Caco-2 (cell line): ENCODE results near the gene LGI1. TPM values are rescaled to one million over a fixed set of nuclear protein-coding genes. Genes with fewer than 3 reads are reported as not detected.

Source experiments
- BruUV-seq: library from RNA; stranded (reverse); fragments of 400-500 nt; replicated peaks from 2 replicates; lab custom pipeline; 2021; lab: Mats Ljungman, UMichigan
- CTCF ChIA-PET: fragments of 300-600 bp; sonication (Branson Sonifier 250); formaldehyde crosslinking; loops from one replicate; lab custom pipeline; 2022; ENCODE audit warnings: antibody characterized with exemption; lab: Charles Lee
- POLR2A ChIA-PET: fragments of 300-600 bp; sonication (Branson Sonifier 250); formaldehyde crosslinking; loops from one replicate; lab custom pipeline; 2022; ENCODE audit warnings: antibody characterized with exemption; lab: Charles Lee
- DNase-seq, 2 experiments: peaks; one replicate each; pipeline versions ENCODE4 v3.0.0 to v3.0.0-alpha.2; 2020 to 2022
- H3K27me3 ChIP-seq: replicated peaks from 2 replicates; pipeline ENCODE4 v1.6.0; 2011; ENCODE audit warnings: low read length; ENCODE audit not compliant: control insufficient read depth, insufficient read depth
- H3K36me3 ChIP-seq: 2 replicates; pipeline ENCODE4 v1.5.1; 2011; ENCODE audit warnings: low read length; ENCODE audit not compliant: control insufficient read depth, insufficient read depth
- H3K4me1 ChIP-seq: fragments of 250-450 bp; sonication (Bioruptor Pico); 2 replicates; pipeline ENCODE4 v1.5.1; 2020; ENCODE audit warnings: mild to moderate bottlenecking
- H3K4me3 ChIP-seq: 2 replicates; pipeline ENCODE4 v1.5.1; 2011; ENCODE audit warnings: low read depth, mild to moderate bottlenecking, control low read depth, low read length
- H3K9me3 ChIP-seq: fragments of 250-450 bp; sonication (Bioruptor Pico); 2 replicates; pipeline ENCODE4 v1.5.1; 2020; ENCODE audit warnings: mild to moderate bottlenecking, moderate library complexity
- H3K27ac Mint-ChIP-seq: one replicate; pipeline ENCODE4 v1.8.0; 2022; ENCODE audit warnings: mixed read lengths; ENCODE audit not compliant: unreplicated experiment
- H3K27me3 Mint-ChIP-seq: one replicate; pipeline ENCODE4 v1.8.0; 2022; ENCODE audit warnings: mixed read lengths; ENCODE audit not compliant: insufficient read depth, unreplicated experiment
- H3K36me3 Mint-ChIP-seq: one replicate; pipeline ENCODE4 v1.8.0; 2022; ENCODE audit warnings: mild to moderate bottlenecking, mixed read lengths; ENCODE audit not compliant: insufficient read depth, unreplicated experiment
- H3K4me1 Mint-ChIP-seq: one replicate; pipeline ENCODE4 v1.8.0; 2022; ENCODE audit warnings: low read depth, mixed read lengths; ENCODE audit not compliant: unreplicated experiment
- H3K4me3 Mint-ChIP-seq: one replicate; pipeline ENCODE4 v1.8.0; 2022; ENCODE audit warnings: mild to moderate bottlenecking, moderate library complexity, mixed read lengths; ENCODE audit not compliant: unreplicated experiment
- H3K9me3 Mint-ChIP-seq: one replicate; pipeline ENCODE4 v1.8.0; 2022; ENCODE audit warnings: mixed read lengths; ENCODE audit not compliant: unreplicated experiment
- CTCF ChIP-seq, 2 experiments: fragments of 200-600 bp in 1 of 2; IDR thresholded peaks; 1 replicate in 1 of 2; 2 replicates in 1 of 2; pipeline versions ENCODE4 v1.5.1 to v1.8.0; 2011 to 2022; ENCODE audit warnings: antibody characterized with exemption in 1 of 2, control low read depth in 1 of 2, inconsistent platforms in 1 of 2, low read depth in 1 of 2, low read length in 1 of 2, mild to moderate bottlenecking in 1 of 2, moderate library complexity in 1 of 2; ENCODE audit not compliant: insufficient read depth in 1 of 2, severe bottlenecking in 1 of 2, unreplicated experiment in 1 of 2
- intact Hi-C: fragments of 100-400 bp; cut with micrococcal nuclease; formaldehyde crosslinking; loops from one replicate; pipeline ENCODE4 v1.10.0; 2022; ENCODE audit not compliant: unreplicated experiment
- total RNA-seq: library from RNA; stranded (reverse); gene quantifications from 2 replicates; pipeline ENCODE4 v1.2.3, GENCODE V29; 2022

The LGI1 gene
- total RNA-seq, 1 experiment from 2014 or later, result 0.48 TPM

- Mint-ChIP-seq H3K4me3 (no peak overlapping the region), H3K27me3 (peaks cover 12% of the 10 kb centered on the region), H3K36me3 (no peaks in the 10 kb centered on the region), H3K27ac (no peak overlapping the region), H3K9me3 (no peaks in the 10 kb centered on the region), H3K4me1 (peaks cover 13% of the 10 kb centered on the region)
- no peaks in the 10 kb centered on the region for H3K27me3 ChIP-seq
- intact Hi-C loops, result loop anchor here (10.0 kb wide), 1 partner anchor 265 kb away; no protein-coding TSS in a partner anchor
- BruUV-seq, result no TSS peak
- DNase-seq, result no peak
- peaks cover 7% of the 10 kb centered on the region; the same call in 1 of the 2 replicates for H3K4me1 ChIP-seq
- no peak overlapping the region for H3K4me3 ChIP-seq
- POLR2A ChIA-PET, result no interaction called here
- H3K36me3 ChIP-seq, result no peaks in the 10 kb centered on the region
- no peaks in the 10 kb centered on the region for H3K9me3 ChIP-seq
- CTCF ChIA-PET, result no interaction called here
- TF ChIP-seq CTCF (IDR thresholded peaks at IDR 0.05; ENCODE audit: insufficient read depth in 1 of 2, low read depth in 1 of 2, low read length in 1 of 2, severe bottlenecking in 1 of 2, unreplicated experiment in 1 of 2), result no peak
These were observed 61.8 kb downstream of the LGI1 start for GRCh38 chr10:93819520-93819919.

DNA sequence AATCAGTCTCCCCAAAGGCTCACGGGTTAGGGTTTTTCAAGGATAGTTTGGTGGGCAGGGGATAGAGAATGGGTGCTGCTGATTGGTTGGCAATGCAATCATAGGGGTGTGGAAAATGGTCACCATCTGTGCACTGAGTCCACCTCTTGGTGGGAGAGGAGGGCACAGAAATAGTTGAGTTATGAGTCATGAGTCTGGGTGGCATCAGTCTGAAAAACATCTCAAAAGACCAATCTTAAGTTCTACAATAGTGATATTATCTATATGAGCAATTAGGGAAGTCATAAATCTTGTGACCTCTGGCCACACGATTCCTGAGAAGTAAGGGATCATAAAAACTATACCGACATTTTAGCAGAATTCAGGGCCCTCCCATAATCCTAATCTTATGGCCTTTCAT is 62.7 kb downstream of the LGI1 start:
- H3K4me1 ChIP-seq, result peaks cover 3% of the 10 kb centered on the region; the same call in 1 of the 2 replicates
- peaks cover 12% of the 10 kb centered on the region for H3K27me3 Mint-ChIP-seq
- H3K9me3 Mint-ChIP-seq, result no peaks in the 10 kb centered on the region
- H3K27me3 ChIP-seq, result no peaks in the 10 kb centered on the region
- BruUV-seq, result no TSS peak
- ChIA-PET CTCF (interaction anchor here (0.9 to 1.7 kb wide), 3 partner anchors 37 to 96 kb away, joined by 3 to 19 read pairs (median 4); no protein-coding TSS in a partner anchor), POLR2A (no interaction called here)
- DNase-seq, result no peak
- peaks cover 9% of the 10 kb centered on the region for H3K4me1 Mint-ChIP-seq
- H3K36me3 Mint-ChIP-seq, result no peaks in the 10 kb centered on the region
- no peak overlapping the region for H3K27ac Mint-ChIP-seq
- no peak for TF ChIP-seq CTCF (IDR thresholded peaks at IDR 0.05; ENCODE audit: insufficient read depth in 1 of 2, low read depth in 1 of 2, low read length in 1 of 2, severe bottlenecking in 1 of 2, unreplicated experiment in 1 of 2)
- no peaks in the 10 kb centered on the region for H3K9me3 ChIP-seq
- no peak overlapping the region for H3K4me3 Mint-ChIP-seq
- no peaks in the 10 kb centered on the region for H3K36me3 ChIP-seq
- intact Hi-C loops, result loop anchor here (2.0 to 5.0 kb wide), 2 partner anchors 92 to 502 kb away; no protein-coding TSS in a partner anchor
- no peak overlapping the region for H3K4me3 ChIP-seq

GRCh38 chr10:93821051-93821772 is 63.5 kb downstream of the LGI1 start:
- H3K27ac Mint-ChIP-seq, result no peak overlapping the region
- H3K9me3 ChIP-seq, result no peaks in the 10 kb centered on the region
- no peak overlapping the region for H3K4me3 Mint-ChIP-seq
- H3K9me3 Mint-ChIP-seq, result no peaks in the 10 kb centered on the region
- no peaks in the 10 kb centered on the region for H3K4me1 ChIP-seq
- no peaks in the 10 kb centered on the region for H3K36me3 Mint-ChIP-seq
- peaks cover 12% of the 10 kb centered on the region for H3K27me3 Mint-ChIP-seq
- H3K4me1 Mint-ChIP-seq, result peaks cover 2% of the 10 kb centered on the region
- TF ChIP-seq CTCF (IDR thresholded peaks at IDR 0.05; ENCODE audit: insufficient read depth in 1 of 2, low read depth in 1 of 2, low read length in 1 of 2, severe bottlenecking in 1 of 2, unreplicated experiment in 1 of 2), result peak; percentile 42 to 67
- POLR2A ChIA-PET, result interaction anchor here (0.5 kb wide), 1 partner anchor 515 kb away, joined by 5 read pairs; no protein-coding TSS in a partner anchor
- BruUV-seq, result no TSS peak
- H3K36me3 ChIP-seq, result no peaks in the 10 kb centered on the region
- no peaks in the 10 kb centered on the region for H3K27me3 ChIP-seq
- CTCF ChIA-PET, result interaction anchor here (0.6 to 1.7 kb wide), 8 partner anchors 36 to 499 kb away, joined by 3 to 19 read pairs (median 4); no protein-coding TSS in a partner anchor
- no peak for DNase-seq
- H3K4me3 ChIP-seq, result no peak overlapping the region
- intact Hi-C loops, result loop anchor here (1.0 to 5.0 kb wide), 3 partner anchors 38 to 502 kb away; no protein-coding TSS in a partner anchor
